Activated T-cell treated with anti-CD3 and anti-CD28 coated beads, Interleukin-2, amount 50 U/mL, for 4 hours (primary cell): ENCODE measurements around the gene CALR3. TPM values are rescaled to one million over a fixed set of nuclear protein-coding genes. Genes with fewer than 3 reads are reported as not detected.
"Not testable (repeated sequence)": the region's sequence is repeated elsewhere in the genome, so short reads cannot be mapped to it uniquely, and the experiment has no call there.

Source experiments
- ATAC-seq, 2 donors: fragments of 200-7000 bp; cut with Tn5 transposase; one replicate each; pipeline ENCODE4 v1.10.0; 2021
- DNase-seq: peaks from one replicate; pipeline ENCODE4 v3.0.0-alpha.2; 2020
- H3K27me3 Mint-ChIP-seq: one replicate; pipeline ENCODE4 v1.8.0; 2021; ENCODE audit warnings: low read depth, mixed read lengths
- H3K36me3 Mint-ChIP-seq: one replicate; pipeline ENCODE4 v1.8.0; 2022; ENCODE audit warnings: mixed read lengths; ENCODE audit not compliant: insufficient read depth
- H3K4me1 Mint-ChIP-seq: one replicate; pipeline ENCODE4 v1.8.0; 2021; ENCODE audit warnings: low read depth, mixed read lengths
- H3K4me3 Mint-ChIP-seq: one replicate; pipeline ENCODE4 v1.8.0; 2021; ENCODE audit warnings: mild to moderate bottlenecking, moderate library complexity, mixed read lengths
- H3K9me3 Mint-ChIP-seq: one replicate; pipeline ENCODE4 v1.8.0; 2021; ENCODE audit warnings: mixed read lengths
- total RNA-seq, 3 donors: library from RNA; stranded (reverse); gene quantifications; one replicate each; pipeline ENCODE4 v1.2.1, GENCODE V29; 2021

CALR3 gene
- total RNA-seq, 3 donors from 2014 or later = not detected

DNA sequence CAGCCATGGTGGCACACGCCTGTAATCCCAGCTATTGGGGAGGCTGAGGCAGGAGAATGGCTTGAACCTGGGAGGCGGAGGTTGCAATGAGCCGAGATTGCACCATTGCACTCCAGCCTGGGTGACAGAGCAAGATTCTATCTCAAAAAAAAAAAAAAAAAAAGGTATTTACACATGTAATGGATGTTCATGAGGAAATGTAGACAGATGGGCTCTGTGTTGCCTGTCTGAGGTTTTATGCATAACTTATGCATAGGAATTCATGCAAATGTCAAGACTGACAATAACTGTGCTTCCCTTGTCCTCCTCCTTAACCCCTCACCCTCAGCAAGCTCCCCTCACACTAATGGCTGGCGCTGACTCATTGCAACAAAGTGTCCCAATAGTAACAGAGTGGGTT is 9.5 kb downstream of the CALR3 start:
- not testable (repeated sequence) for ATAC-seq, H3K4me1 Mint-ChIP-seq, H3K36me3 Mint-ChIP-seq, H3K4me3 Mint-ChIP-seq, H3K9me3 Mint-ChIP-seq, DNase-seq, H3K27me3 Mint-ChIP-seq

DNA sequence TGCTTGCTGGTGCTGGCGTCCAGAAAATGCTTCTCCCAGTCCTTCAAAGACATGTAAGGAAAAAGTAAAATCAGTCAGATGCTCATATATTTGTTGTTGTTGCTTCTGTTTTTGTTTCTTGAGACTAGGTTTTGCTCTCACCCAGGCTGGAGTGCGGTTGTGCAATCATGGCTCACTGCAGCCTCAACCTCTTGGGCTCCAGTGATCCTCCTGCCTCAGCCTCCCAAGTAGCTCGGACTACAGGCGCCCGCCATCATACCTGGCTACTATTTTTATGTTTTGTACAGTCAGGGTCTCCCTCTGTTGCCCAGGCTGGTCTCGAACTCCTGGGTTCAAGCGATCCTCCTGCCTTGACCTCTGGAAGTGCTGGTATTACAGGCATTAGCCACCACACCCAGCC is 13.2 kb downstream of the CALR3 start:
- Mint-ChIP-seq H3K4me3 (no peak overlapping the region), H3K9me3 (no peaks in the 10 kb centered on the region), H3K4me1 (no peaks in the 10 kb centered on the region), H3K36me3 (no peaks in the 10 kb centered on the region), H3K27me3 (no peaks in the 10 kb centered on the region)
- ATAC-seq (no peak), DNase-seq (no peak)

DNA sequence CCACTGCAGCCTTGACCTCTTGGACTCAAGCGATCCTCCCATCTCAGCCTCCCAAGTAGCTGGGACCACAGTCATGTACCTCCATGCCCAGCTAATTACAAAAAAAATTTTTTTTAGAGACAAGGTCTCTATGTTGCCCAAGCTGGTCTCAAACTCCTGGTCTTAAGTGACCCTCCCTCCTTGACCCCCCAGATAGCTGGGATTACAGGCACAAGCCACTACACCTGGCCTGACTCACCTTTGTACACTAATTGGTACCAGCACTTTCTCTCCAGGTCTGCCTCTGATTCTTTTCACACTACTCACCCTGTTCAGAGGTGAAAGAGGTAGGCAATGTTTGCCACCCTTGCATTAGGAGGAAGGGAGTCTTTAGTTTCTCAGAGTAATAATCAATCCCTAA is 18.7 kb downstream of the CALR3 start:
- no peaks in the 10 kb centered on the region for H3K27me3 Mint-ChIP-seq
- no peaks in the 10 kb centered on the region for H3K36me3 Mint-ChIP-seq
- no peak overlapping the region for H3K4me3 Mint-ChIP-seq
- no peaks in the 10 kb centered on the region for H3K9me3 Mint-ChIP-seq
- ATAC-seq = no peak
- no peak for DNase-seq
- no peaks in the 10 kb centered on the region for H3K4me1 Mint-ChIP-seq

DNA sequence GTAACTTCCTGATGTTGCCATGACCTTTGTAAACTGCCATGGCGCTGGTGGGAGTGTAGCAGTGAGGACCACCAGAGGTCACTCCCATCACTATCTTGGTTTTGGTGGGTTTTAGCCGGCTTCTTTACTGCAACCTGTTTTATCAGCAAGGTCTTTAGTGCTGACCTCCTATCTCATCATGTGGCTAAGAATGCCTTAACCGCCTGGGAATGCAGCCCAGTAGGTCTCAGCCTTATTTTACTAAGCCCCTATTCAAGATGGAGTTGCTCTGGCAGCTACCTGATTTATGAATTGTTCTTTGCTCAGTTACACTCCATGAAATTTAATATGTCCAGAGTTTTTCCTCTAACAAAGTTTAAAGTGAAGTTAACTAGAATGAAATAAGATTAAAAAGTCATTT is 19.6 kb downstream of the CALR3 start:
- no peaks in the 10 kb centered on the region for H3K27me3 Mint-ChIP-seq
- ATAC-seq (no peak), DNase-seq (no peak)
- no peaks in the 10 kb centered on the region for H3K36me3 Mint-ChIP-seq
- H3K4me3 Mint-ChIP-seq = no peak overlapping the region
- no peaks in the 10 kb centered on the region for H3K4me1 Mint-ChIP-seq
- H3K9me3 Mint-ChIP-seq = no peaks in the 10 kb centered on the region

DNA sequence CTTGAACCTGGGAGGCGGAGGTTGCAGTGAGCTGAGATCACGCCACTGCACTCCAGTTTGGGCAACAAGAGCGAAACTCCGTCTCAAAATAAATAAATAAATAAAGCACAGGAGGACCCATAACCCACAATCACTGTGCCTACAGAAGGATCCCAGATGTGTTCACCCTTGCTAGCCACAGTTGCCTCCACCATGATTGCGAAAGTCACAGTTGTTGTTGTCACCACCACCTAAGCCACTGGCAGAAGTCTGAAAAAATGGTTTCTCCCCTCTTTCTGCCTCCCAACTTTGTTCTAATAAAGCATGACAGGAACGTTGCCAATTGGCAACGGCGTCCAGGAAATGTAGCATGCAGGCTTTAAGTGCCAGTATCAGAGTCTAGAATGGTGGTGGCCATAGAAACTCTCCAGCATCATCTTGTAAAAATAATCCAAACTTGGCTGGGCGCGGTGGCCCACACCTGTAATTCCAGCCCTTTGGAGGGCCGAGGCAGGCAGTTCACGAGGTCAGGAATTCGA is 22.0 kb downstream of the CALR3 start:
- DNase-seq (no peak), ATAC-seq (no peak)
- Mint-ChIP-seq H3K9me3 (no peaks in the 10 kb centered on the region), H3K36me3 (no peaks in the 10 kb centered on the region), H3K4me1 (peaks cover 20% of the 10 kb centered on the region), H3K27me3 (no peaks in the 10 kb centered on the region), H3K4me3 (no peak overlapping the region)

DNA sequence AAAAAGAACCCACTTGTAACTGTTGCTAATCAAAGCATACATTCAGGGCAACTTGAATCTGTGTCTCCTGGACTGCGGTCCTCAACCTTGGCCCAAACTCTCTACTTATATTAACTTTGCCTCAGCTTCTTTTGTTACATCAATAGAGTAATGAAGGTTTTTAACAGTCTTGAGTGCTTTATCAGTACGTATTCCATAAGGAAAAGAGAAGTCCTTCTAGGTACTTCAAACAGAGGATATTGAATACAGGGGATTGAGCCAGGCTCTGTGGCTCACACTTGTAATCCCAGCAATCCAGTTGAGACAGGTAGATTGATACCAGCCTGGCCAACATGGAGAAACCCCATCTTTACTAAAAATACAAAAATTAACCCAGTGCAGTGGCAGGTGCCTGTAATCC is 23.0 kb downstream of the CALR3 start:
- no peak for ATAC-seq
- no peaks in the 10 kb centered on the region for H3K27me3 Mint-ChIP-seq
- no peaks in the 10 kb centered on the region for H3K36me3 Mint-ChIP-seq
- no peak for DNase-seq
- H3K4me3 Mint-ChIP-seq = peak overlapping the region; percentile 37
- H3K9me3 Mint-ChIP-seq = no peaks in the 10 kb centered on the region
- peaks cover 25% of the 10 kb centered on the region for H3K4me1 Mint-ChIP-seq

DNA sequence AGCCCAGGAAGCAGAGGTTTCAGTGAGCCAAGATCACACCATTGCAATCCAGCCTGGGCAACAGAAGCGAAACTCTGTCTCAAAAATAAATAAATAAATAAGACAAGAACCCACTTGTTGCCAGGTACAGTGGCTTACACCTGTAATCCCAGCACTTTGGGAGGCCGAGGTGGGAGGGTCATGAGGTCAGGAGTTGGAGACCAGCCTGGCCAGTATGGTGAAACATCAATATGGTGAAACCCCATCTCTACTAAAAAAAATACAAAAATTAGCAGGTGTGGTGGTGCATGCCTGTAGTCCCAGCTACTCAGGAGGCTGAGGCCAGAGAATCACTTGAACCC is 23.4 kb downstream of the CALR3 start:
- ATAC-seq, H3K36me3 Mint-ChIP-seq, DNase-seq, H3K27me3 Mint-ChIP-seq, H3K9me3 Mint-ChIP-seq: not testable (repeated sequence)
- Mint-ChIP-seq H3K4me1 (peaks cover 29% of the 10 kb centered on the region), H3K4me3 (peak overlapping the region; percentile 79)

DNA sequence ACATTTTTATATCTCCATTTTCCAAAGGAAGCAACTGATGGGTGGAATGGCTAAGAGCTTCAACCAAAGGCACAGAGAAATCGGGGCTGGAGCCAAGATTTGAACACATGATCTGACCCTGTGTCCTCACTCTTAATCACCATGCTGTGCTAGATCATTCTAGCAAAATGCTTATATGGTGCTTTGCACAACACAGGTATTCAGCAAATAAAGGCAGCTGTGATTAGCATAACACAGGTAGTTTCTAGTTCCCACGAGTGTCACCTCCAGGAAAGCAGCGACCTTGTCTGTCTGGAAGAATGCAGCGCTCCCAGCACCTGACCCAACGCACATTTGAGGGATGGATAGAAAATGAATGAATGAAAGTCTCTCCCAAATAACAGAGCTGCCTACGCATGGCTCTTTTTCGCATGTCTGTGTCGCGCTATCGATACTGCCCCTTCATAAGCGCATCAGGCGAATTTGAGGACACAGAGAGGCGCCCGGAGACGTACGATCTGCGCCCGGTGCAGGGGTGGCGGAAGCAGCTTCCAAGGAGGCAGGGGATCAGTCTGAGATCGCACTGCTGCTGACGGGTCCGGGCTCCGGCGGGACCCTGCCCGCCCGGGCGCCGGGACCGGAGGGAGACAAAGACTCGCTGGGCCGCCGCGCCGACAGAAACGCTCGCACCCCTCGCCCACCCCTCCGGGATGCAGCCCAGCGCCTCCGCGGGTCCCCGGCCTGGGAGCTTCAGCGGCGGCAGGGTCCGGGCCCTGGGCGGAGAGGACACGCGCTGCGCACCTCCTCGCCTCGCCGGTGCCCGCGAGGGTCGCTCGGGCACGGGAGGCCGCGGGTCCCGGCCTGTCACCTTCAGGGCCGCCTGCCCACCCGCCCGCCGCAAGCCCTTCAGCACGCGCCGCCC is 24.8 kb downstream of the CALR3 start:
- H3K36me3 Mint-ChIP-seq = peaks cover 2% of the 10 kb centered on the region
- no peaks in the 10 kb centered on the region for H3K27me3 Mint-ChIP-seq

DNA sequence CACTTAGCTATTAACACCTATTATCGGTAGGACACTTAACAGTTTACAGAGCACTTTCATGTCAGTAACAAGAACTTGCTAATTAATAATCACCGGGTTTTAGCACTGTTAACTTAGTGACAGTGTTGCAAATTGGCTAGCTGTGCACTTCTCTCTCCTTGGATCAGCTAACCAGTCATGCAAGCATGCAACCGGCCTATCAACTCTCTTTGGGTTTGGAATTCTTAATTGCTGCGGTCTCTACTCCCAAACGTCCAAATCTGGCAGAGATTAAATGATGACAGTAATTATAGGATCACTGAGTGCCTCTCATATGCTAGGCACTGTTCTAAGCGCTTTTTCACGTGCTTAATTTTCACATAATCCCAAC is 25.4 kb downstream of the CALR3 start:
- H3K4me3 Mint-ChIP-seq = peak overlapping the region; percentile 89
- DNase-seq (no peak), ATAC-seq (no peak)
- H3K36me3 Mint-ChIP-seq = peaks cover 3% of the 10 kb centered on the region
- H3K9me3 Mint-ChIP-seq = no peaks in the 10 kb centered on the region
- H3K27me3 Mint-ChIP-seq = no peaks in the 10 kb centered on the region
- peaks cover 33% of the 10 kb centered on the region for H3K4me1 Mint-ChIP-seq

More for the DNA sequence above, 24.8 kb downstream of the CALR3 start:
- DNase-seq (peak; percentile 12), ATAC-seq (peak; percentile 39 to 48)
- Mint-ChIP-seq H3K4me3 (peak overlapping the region; percentile 89), H3K4me1 (peaks cover 33% of the 10 kb centered on the region), H3K9me3 (no peaks in the 10 kb centered on the region)

DNA sequence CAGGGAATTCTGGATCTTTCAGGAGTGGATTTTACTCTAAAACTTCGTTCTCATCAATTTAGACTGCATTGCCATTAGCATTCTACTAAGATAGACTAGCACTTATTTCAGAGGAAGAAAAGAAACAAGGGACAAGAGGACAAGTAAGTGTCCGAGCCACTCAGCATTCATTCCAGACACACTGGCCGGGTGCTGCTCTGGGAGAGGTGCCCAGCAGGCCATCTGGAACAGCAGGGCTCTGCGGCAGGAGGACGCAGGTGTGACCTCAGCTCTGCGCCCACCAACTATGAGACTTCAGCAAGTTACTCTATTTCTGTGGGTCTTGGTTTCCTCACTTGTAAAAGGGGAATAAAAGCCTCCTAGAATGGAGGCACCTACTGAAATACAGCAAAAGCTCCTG is 28.4 kb downstream of the CALR3 start:
- ATAC-seq = no peak
- Mint-ChIP-seq H3K4me3 (no peak overlapping the region), H3K4me1 (peaks cover 47% of the 10 kb centered on the region), H3K9me3 (no peaks in the 10 kb centered on the region), H3K27me3 (no peaks in the 10 kb centered on the region), H3K36me3 (peaks cover 3% of the 10 kb centered on the region)
- DNase-seq = no peak

DNA sequence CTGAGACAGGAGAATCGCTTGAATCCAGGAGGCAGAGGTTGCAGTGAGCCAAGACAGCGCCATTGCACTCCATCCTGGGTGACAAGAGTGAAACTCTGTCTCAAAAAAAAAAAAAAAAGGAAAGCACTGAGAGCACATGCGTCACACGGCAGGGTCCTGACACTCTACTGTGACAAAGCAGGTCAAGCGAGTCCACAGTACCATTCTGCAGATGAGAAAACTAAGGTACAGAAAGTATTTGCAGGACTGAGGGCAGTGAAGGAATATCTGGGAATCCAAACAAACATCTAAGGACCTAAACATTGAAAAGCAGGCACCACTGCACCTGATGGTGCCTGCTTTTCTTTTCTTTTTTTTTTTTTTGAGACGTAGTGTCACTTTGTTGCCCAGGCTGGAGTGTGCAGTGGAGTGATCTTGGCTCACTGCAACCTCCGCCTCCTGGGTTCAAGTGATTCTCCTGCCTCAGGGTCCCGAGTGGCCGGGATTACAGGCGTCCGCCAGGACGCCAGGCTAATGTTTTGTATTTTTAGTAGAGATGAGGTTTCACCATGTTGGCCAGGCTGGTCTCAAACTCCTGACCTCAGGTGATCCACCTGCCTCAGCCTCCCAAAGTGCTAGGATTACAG is 29.1 kb downstream of the CALR3 start:
- not testable (repeated sequence) for DNase-seq, H3K9me3 Mint-ChIP-seq, H3K27me3 Mint-ChIP-seq, ATAC-seq, H3K36me3 Mint-ChIP-seq, H3K4me3 Mint-ChIP-seq
- H3K4me1 Mint-ChIP-seq = peaks cover 49% of the 10 kb centered on the region

DNA sequence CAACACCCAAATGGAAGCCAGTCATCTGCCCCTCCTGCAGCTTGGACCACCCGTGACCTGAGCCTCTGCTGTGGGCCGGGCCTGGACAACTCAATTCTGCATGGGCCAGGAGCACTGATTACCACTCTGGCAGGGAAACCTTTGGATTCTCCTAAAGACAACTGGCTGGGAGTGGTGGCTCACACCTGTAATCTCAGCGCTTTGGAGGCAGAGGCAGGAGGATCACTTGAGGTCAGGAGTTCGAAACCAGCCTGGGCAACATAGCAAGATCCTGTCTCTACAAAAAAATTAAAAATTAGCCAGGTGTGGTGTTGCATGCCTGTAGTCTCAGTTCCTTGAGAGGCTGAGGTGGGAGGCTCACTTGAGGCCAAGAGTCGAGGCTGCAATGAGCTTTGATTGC is 30.7 kb downstream of the CALR3 start:
- H3K9me3 Mint-ChIP-seq = no peaks in the 10 kb centered on the region
- ATAC-seq = no peak
- H3K4me3 Mint-ChIP-seq = no peak overlapping the region
- no peak for DNase-seq
- H3K36me3 Mint-ChIP-seq = peaks cover 3% of the 10 kb centered on the region
- peaks cover 41% of the 10 kb centered on the region for H3K4me1 Mint-ChIP-seq
- no peaks in the 10 kb centered on the region for H3K27me3 Mint-ChIP-seq

DNA sequence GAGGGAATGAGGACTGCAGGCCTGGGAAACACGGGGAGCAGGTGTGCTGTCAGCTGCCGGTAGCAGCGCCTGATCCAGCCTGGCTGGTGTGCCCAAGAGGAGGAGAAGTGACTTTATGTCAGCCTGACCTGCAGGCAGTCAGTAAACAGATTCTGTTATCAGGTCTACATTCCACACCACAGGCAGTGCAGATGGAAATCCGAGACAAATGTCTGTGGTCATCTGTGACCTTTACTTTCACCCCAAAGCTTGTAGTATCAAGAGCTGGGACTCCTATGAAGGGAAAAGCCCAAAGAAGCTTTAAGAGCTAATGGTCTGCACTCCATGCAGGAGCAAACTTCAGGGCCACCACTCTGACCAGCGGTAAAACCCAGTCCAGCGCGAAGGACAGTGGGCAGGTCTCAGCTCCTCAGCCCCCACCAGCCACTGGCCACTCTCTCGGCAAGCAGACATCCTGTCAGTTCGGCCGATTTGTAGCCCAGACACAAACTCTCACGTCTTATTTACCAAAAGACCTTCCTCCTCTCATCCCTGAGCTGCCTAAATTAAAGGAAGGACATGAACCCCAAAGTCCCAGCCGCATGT is 31.9 kb downstream of the CALR3 start:
- no peak for DNase-seq
- no peaks in the 10 kb centered on the region for H3K27me3 Mint-ChIP-seq
- peaks cover 42% of the 10 kb centered on the region for H3K4me1 Mint-ChIP-seq
- ATAC-seq = no peak
- H3K9me3 Mint-ChIP-seq = no peaks in the 10 kb centered on the region
- H3K4me3 Mint-ChIP-seq = no peak overlapping the region
- peaks cover 3% of the 10 kb centered on the region for H3K36me3 Mint-ChIP-seq

DNA sequence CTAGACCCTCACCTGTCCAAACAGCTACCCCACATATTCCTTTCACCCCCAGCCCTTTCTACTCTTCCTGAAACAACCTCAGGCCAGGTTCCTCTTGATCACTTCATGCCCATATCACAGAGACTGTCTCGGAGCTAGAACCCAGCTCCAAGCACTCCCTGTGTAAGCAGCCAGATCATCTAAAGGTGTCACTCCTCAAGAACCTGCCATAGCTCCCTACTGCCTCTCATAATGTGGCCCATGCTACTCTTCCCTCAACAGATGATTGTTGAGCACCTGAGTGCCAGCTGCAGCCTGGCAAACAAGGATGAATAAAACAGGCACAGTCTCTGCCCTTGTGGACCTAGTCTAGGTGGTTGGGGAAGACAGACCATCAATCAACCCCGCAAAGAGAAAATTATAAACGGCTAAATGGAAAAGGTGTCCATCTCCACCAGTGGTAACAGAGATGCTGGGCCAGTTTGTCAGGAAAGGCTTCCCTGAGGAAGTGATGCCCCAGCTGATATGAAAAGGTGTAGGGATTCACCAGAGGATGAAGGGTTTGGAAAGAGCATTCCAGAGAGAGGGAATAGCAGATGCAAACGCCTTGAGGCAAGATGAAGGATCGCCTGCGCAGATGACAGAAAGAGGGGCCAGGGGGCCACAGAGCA is 32.5 kb downstream of the CALR3 start:
- Mint-ChIP-seq H3K36me3 (peaks cover 5% of the 10 kb centered on the region), H3K9me3 (no peaks in the 10 kb centered on the region), H3K27me3 (no peaks in the 10 kb centered on the region), H3K4me3 (no peak overlapping the region), H3K4me1 (peaks cover 42% of the 10 kb centered on the region)
- DNase-seq = no peak
- no peak for ATAC-seq
